HL-60 (cell line): Measurements from ENCODE around the gene MATR3.

Experiments
- GABPA ChIP-seq: IDR thresholded peaks from 2 replicates; pipeline ENCODE4 v1.6.1; 2012; ENCODE audit warnings: low read depth
- POLR2AphosphoS5 ChIP-seq: IDR thresholded peaks from 2 replicates; pipeline ENCODE4 v1.6.1; 2012; ENCODE audit warnings: low read depth
- TF ChIP-seq, protein P1 (sequence below): IDR thresholded peaks from one replicate; pipeline ENCODE4 v1.5.1; 2011; ENCODE audit warnings: low read length, control low read depth, inconsistent platforms; ENCODE audit not compliant: insufficient read depth

DNA sequence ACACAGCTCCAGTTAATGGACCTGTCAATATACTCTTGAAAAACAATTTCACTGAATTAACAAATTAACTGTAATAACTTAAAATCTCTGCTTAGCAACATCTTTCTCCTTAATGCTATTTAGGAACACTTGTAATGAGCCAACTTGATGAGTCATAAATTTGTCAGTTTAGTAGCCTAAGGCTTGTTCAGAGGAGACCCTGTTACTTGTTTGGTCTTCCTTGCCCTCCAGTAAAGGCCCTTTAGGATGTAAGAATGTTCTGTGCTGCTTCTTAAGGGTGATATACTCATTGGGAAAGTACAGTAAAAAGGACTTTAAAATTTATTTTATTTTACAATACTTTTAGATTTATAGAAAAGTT lies 11.4 kb upstream of the MATR3 start:
- TF ChIP-seq, protein P1, sequence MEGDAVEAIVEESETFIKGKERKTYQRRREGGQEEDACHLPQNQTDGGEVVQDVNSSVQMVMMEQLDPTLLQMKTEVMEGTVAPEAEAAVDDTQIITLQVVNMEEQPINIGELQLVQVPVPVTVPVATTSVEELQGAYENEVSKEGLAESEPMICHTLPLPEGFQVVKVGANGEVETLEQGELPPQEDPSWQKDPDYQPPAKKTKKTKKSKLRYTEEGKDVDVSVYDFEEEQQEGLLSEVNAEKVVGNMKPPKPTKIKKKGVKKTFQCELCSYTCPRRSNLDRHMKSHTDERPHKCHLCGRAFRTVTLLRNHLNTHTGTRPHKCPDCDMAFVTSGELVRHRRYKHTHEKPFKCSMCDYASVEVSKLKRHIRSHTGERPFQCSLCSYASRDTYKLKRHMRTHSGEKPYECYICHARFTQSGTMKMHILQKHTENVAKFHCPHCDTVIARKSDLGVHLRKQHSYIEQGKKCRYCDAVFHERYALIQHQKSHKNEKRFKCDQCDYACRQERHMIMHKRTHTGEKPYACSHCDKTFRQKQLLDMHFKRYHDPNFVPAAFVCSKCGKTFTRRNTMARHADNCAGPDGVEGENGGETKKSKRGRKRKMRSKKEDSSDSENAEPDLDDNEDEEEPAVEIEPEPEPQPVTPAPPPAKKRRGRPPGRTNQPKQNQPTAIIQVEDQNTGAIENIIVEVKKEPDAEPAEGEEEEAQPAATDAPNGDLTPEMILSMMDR = no peak
- TF ChIP-seq POLR2AphosphoS5 = no peak
- TF ChIP-seq GABPA = no peak
